ENCODE data around the gene SPTBN5. TPM values are rescaled to one million over a fixed set of nuclear protein-coding genes. Genes with fewer than 3 reads are reported as not detected.

Gene SPTBN5
- polyA plus RNA-seq, 1 donor from 2014 or later = 0.01 TPM

- Histone ChIP-seq H3F3A (ENCODE audit: insufficient read depth, low read length, poor library complexity, severe bottlenecking) (no peaks in the 10 kb centered on the region), H3K4me2 (ENCODE audit: low read length) (no peak overlapping the region), H3K27me3 (ENCODE audit: insufficient read depth, low read depth, low read length) (no peaks in the 10 kb centered on the region), H3K27ac (ENCODE audit: low read length) (no peak overlapping the region), H3K36me3 (ENCODE audit: insufficient read depth, low read length) (no peaks in the 10 kb centered on the region), H4K20me1 (ENCODE audit: insufficient read depth) (no peaks in the 10 kb centered on the region), H3K9me3 (ENCODE audit: low read length) (no peaks in the 10 kb centered on the region), H3K4me3 (ENCODE audit: low read length) (no peak overlapping the region), H2AFZ (ENCODE audit: low read depth, low read length) (no peak overlapping the region), H3K9ac (ENCODE audit: low read length) (no peak overlapping the region), H3K9me2 (ENCODE audit: insufficient read depth, low read length) (no peaks in the 10 kb centered on the region), H3K79me2 (replicated peaks; ENCODE audit: insufficient read depth, low read length) (no peaks in the 10 kb centered on the region)
- TF ChIP-seq CTCF (IDR thresholded peaks at IDR 0.05; ENCODE audit: poor library complexity, severe bottlenecking) (no peak), POLR2AphosphoS5 (IDR thresholded peaks at IDR 0.05) (no peak), REST (IDR thresholded peaks at IDR 0.05; ENCODE audit: borderline replicate concordance) (no peak), EP300 (conservative IDR thresholded peaks at IDR 0.05; ENCODE audit: poor library complexity, severe bottlenecking) (no peak), SMC3 (conservative IDR thresholded peaks at IDR 0.05; ENCODE audit: poor library complexity) (no peak), RAD21 (conservative IDR thresholded peaks at IDR 0.05) (no peak), TAF1 (IDR thresholded peaks at IDR 0.05; ENCODE audit: low read depth) (no peak), EZH2 (IDR thresholded peaks at IDR 0.05; ENCODE audit: borderline replicate concordance, insufficient read depth, low read length, poor library complexity, severe bottlenecking) (no peak), MXI1 (conservative IDR thresholded peaks at IDR 0.05; ENCODE audit: poor library complexity, severe bottlenecking) (no peak)
Observed at GRCh38 chr15:41935566-41936020, 41.7 kb upstream of the SPTBN5 start.

GRCh38 chr15:41934843-41935242 lies 41.0 kb upstream of the SPTBN5 start:
- H3K9ac ChIP-seq (ENCODE audit: low read length) = no peak overlapping the region
- H2AFZ ChIP-seq (ENCODE audit: low read depth, low read length) = no peak overlapping the region
- H3K4me2 ChIP-seq (ENCODE audit: low read length) = no peak overlapping the region

More at GRCh38 chr15:41934843-41935242, 41.0 kb upstream of the SPTBN5 start:
- Histone ChIP-seq H3K4me3 (ENCODE audit: low read length) (no peak overlapping the region), H3K79me2 (replicated peaks; ENCODE audit: insufficient read depth, low read length) (no peaks in the 10 kb centered on the region), H3F3A (ENCODE audit: insufficient read depth, low read length, poor library complexity, severe bottlenecking) (no peaks in the 10 kb centered on the region), H3K27me3 (ENCODE audit: insufficient read depth, low read depth, low read length) (no peaks in the 10 kb centered on the region), H4K20me1 (ENCODE audit: insufficient read depth) (no peaks in the 10 kb centered on the region), H3K36me3 (ENCODE audit: insufficient read depth, low read length) (no peaks in the 10 kb centered on the region), H3K27ac (ENCODE audit: low read length) (no peak overlapping the region), H3K9me3 (ENCODE audit: low read length) (no peaks in the 10 kb centered on the region), H3K9me2 (ENCODE audit: insufficient read depth, low read length) (no peaks in the 10 kb centered on the region)
- TF ChIP-seq MXI1 (conservative IDR thresholded peaks at IDR 0.05; ENCODE audit: poor library complexity, severe bottlenecking) = no peak
- TF ChIP-seq POLR2AphosphoS5 (IDR thresholded peaks at IDR 0.05) = no peak
- TF ChIP-seq REST (IDR thresholded peaks at IDR 0.05; ENCODE audit: borderline replicate concordance) = no peak
- TF ChIP-seq TAF1 (IDR thresholded peaks at IDR 0.05; ENCODE audit: low read depth) = no peak
- TF ChIP-seq SMC3 (conservative IDR thresholded peaks at IDR 0.05; ENCODE audit: poor library complexity) = no peak
- no peak for TF ChIP-seq RAD21 (conservative IDR thresholded peaks at IDR 0.05)
- no peak for TF ChIP-seq EP300 (conservative IDR thresholded peaks at IDR 0.05; ENCODE audit: poor library complexity, severe bottlenecking)
- TF ChIP-seq EZH2 (IDR thresholded peaks at IDR 0.05; ENCODE audit: borderline replicate concordance, insufficient read depth, low read length, poor library complexity, severe bottlenecking) = no peak
- TF ChIP-seq CTCF (IDR thresholded peaks at IDR 0.05; ENCODE audit: poor library complexity, severe bottlenecking) = no peak
